ENCODE results near the gene ZNF814.

- TF ChIP-seq, protein P1, sequence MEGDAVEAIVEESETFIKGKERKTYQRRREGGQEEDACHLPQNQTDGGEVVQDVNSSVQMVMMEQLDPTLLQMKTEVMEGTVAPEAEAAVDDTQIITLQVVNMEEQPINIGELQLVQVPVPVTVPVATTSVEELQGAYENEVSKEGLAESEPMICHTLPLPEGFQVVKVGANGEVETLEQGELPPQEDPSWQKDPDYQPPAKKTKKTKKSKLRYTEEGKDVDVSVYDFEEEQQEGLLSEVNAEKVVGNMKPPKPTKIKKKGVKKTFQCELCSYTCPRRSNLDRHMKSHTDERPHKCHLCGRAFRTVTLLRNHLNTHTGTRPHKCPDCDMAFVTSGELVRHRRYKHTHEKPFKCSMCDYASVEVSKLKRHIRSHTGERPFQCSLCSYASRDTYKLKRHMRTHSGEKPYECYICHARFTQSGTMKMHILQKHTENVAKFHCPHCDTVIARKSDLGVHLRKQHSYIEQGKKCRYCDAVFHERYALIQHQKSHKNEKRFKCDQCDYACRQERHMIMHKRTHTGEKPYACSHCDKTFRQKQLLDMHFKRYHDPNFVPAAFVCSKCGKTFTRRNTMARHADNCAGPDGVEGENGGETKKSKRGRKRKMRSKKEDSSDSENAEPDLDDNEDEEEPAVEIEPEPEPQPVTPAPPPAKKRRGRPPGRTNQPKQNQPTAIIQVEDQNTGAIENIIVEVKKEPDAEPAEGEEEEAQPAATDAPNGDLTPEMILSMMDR (IDR thresholded peaks at IDR 0.05) = no peak
- TF ChIP-seq POLR2A (IDR thresholded peaks at IDR 0.05) = no peak
Observed at GRCh38 chr19:57907394-57907793, 18.6 kb upstream of the ZNF814 start.
